Activated CD8-positive, alpha-beta T cell treated with anti-CD3 and anti-CD28 coated beads, Interleukin-2, amount 10 ng/mL, durations not matched to agents 7 days and 5 days (primary cell): ENCODE results near the gene COPS4. TPM values are rescaled to one million over a fixed set of nuclear protein-coding genes. Genes with fewer than 3 reads are reported as not detected.
"Not testable (repeated sequence)": the region's sequence is repeated elsewhere in the genome, so short reads cannot be mapped to it uniquely, and the experiment has no call there.

Source experiments
- ATAC-seq: fragments of 150-1000 bp; cut with Tn5 transposase; one replicate; pipeline ENCODE4 v1.10.0; 2021; ENCODE audit warnings: moderate library complexity
- CTCF ChIA-PET: fragments of 350-600 bp; sonication (Branson Sonifier 250); formaldehyde crosslinking; loops from one replicate; lab custom pipeline; 2021; ENCODE audit warnings: antibody characterized with exemption; lab: Charles Lee
- POLR2A ChIA-PET: fragments of 350-600 bp; sonication (Branson Sonifier 250); formaldehyde crosslinking; loops from one replicate; lab custom pipeline; 2021; ENCODE audit warnings: antibody characterized with exemption; lab: Charles Lee
- DNase-seq: peaks from one replicate; pipeline ENCODE4 v3.0.0-alpha.2; 2020
- H3K27ac Mint-ChIP-seq: one replicate; pipeline ENCODE4 v1.8.0; 2021; ENCODE audit warnings: mild to moderate bottlenecking, mixed read lengths
- H3K27me3 Mint-ChIP-seq: one replicate; pipeline ENCODE4 v1.8.0; 2021; ENCODE audit warnings: low read depth, mixed read lengths
- H3K36me3 Mint-ChIP-seq: one replicate; pipeline ENCODE4 v1.8.0; 2021; ENCODE audit warnings: low read depth, mixed read lengths
- H3K4me1 Mint-ChIP-seq: one replicate; pipeline ENCODE4 v1.8.0; 2021; ENCODE audit warnings: low read depth, mixed read lengths
- H3K4me3 Mint-ChIP-seq: one replicate; pipeline ENCODE4 v1.8.0; 2021; ENCODE audit warnings: mild to moderate bottlenecking, mixed read lengths
- H3K9me3 Mint-ChIP-seq: one replicate; pipeline ENCODE4 v1.8.0; 2022; ENCODE audit warnings: mixed read lengths; ENCODE audit not compliant: insufficient read depth
- total RNA-seq, 2 experiments: library from RNA; stranded (reverse); gene quantifications; one replicate each; pipeline ENCODE4 v1.2.3, GENCODE V29; 2021

Gene COPS4
- total RNA-seq = 10 to 100 TPM; 33.7 to 34.6 TPM

GRCh38 chr4:83034630-83035494, at the start of gene COPS4:
TSS of gene COPS4 (plus strand) at chr4:83035183. CDS start at chr4:83035225, 42 bp downstream.
- Mint-ChIP-seq H3K27ac (peak within 1 kb of the TSS; percentile 98), H3K4me3 (peak within 1 kb of the TSS; percentile 91), H3K9me3 (no peaks in the 10 kb centered on the region), H3K36me3 (peaks cover 7% of the 10 kb centered on the region), H3K4me1 (peaks cover 24% of the 10 kb centered on the region), H3K27me3 (peaks cover 5% of the 10 kb centered on the region)
- POLR2A ChIA-PET = interaction anchor here (0.5 to 3.7 kb wide), 24 partner anchors 12 to 661 kb away, joined by 3 to 63 read pairs (median 3); partner anchors contain the start of genes COQ2, HELQ, HNRNPD and LIN54
- CTCF ChIA-PET = interaction anchor here (0.5 to 1.4 kb wide), 27 partner anchors 10 to 605 kb away, joined by 3 to 34 read pairs (median 4); partner anchors contain the start of genes COQ2 and LIN54
- ATAC-seq = peak; percentile 99
- DNase-seq = peak; percentile 98

GRCh38 chr4:82987519-82987918, 47.5 kb upstream of the COPS4 start:
- H3K27me3 Mint-ChIP-seq, H3K4me3 Mint-ChIP-seq, DNase-seq, H3K27ac Mint-ChIP-seq, H3K9me3 Mint-ChIP-seq, CTCF ChIA-PET, POLR2A ChIA-PET, ATAC-seq: not testable (repeated sequence)
- peaks cover 29% of the 10 kb centered on the region for H3K36me3 Mint-ChIP-seq
- peaks cover 35% of the 10 kb centered on the region for H3K4me1 Mint-ChIP-seq

GRCh38 chr4:82988323-82988832, 46.6 kb upstream of the COPS4 start:
- no peak for ATAC-seq
- Mint-ChIP-seq H3K4me1 (peaks cover 35% of the 10 kb centered on the region), H3K4me3 (no peak overlapping the region), H3K9me3 (no peaks in the 10 kb centered on the region), H3K27me3 (no peaks in the 10 kb centered on the region), H3K27ac (no peak overlapping the region), H3K36me3 (peaks cover 25% of the 10 kb centered on the region)
- CTCF ChIA-PET = no interaction called here
- DNase-seq = no peak
- POLR2A ChIA-PET = no interaction called here

GRCh38 chr4:82989575-82990429, 45.2 kb upstream of the COPS4 start:
- DNase-seq (peak; percentile 60), ATAC-seq (peak; percentile 89)
- ChIA-PET CTCF (interaction anchor here (1.0 to 1.3 kb wide), 4 partner anchors 9 to 19 kb away, joined by 3 to 4 read pairs (median 4); no protein-coding TSS in a partner anchor), POLR2A (interaction anchor here (1.0 to 1.6 kb wide), 3 partner anchors 9 to 45 kb away, joined by 3 to 14 read pairs (median 4); partner anchors contain the start of genes COPS4 and LIN54)
- Mint-ChIP-seq H3K27me3 (no peaks in the 10 kb centered on the region), H3K4me3 (peak overlapping the region; percentile 36), H3K9me3 (no peaks in the 10 kb centered on the region), H3K36me3 (peaks cover 14% of the 10 kb centered on the region), H3K27ac (peak overlapping the region; percentile 74), H3K4me1 (peaks cover 29% of the 10 kb centered on the region)

GRCh38 chr4:82994834-82995233, 40.1 kb upstream of the COPS4 start:
- Mint-ChIP-seq H3K4me1 (peaks cover 20% of the 10 kb centered on the region), H3K27ac (no peak overlapping the region), H3K36me3 (peaks cover 9% of the 10 kb centered on the region), H3K4me3 (no peak overlapping the region), H3K9me3 (no peaks in the 10 kb centered on the region), H3K27me3 (no peaks in the 10 kb centered on the region)
- ATAC-seq (no peak), DNase-seq (no peak)
- POLR2A ChIA-PET = no interaction called here
- CTCF ChIA-PET = no interaction called here

- H3K27ac Mint-ChIP-seq = no peak overlapping the region
- H3K4me3 Mint-ChIP-seq = no peak overlapping the region
- no peak for DNase-seq
- CTCF ChIA-PET = no interaction called here
- peaks cover 18% of the 10 kb centered on the region for H3K36me3 Mint-ChIP-seq
- H3K4me1 Mint-ChIP-seq = peaks cover 10% of the 10 kb centered on the region
- H3K27me3 Mint-ChIP-seq = no peaks in the 10 kb centered on the region
- POLR2A ChIA-PET = interaction anchor here (1.2 kb wide), 1 partner anchor 9 kb away, joined by 3 read pairs; no protein-coding TSS in a partner anchor
- ATAC-seq = no peak
- no peaks in the 10 kb centered on the region for H3K9me3 Mint-ChIP-seq
Observed at GRCh38 chr4:82998898-82999297, 36.1 kb upstream of the COPS4 start.

- Mint-ChIP-seq H3K9me3 (no peaks in the 10 kb centered on the region), H3K4me3 (no peak overlapping the region), H3K27me3 (no peaks in the 10 kb centered on the region), H3K27ac (no peak overlapping the region), H3K36me3 (peaks cover 21% of the 10 kb centered on the region), H3K4me1 (peaks cover 16% of the 10 kb centered on the region)
- CTCF ChIA-PET = interaction anchor here (0.8 kb wide), 1 partner anchor 102 kb away, joined by 3 read pairs; no protein-coding TSS in a partner anchor
- ATAC-seq (no peak), DNase-seq (no peak)
- POLR2A ChIA-PET = no interaction called here
Observed at GRCh38 chr4:83002329-83002728, 32.7 kb upstream of the COPS4 start.

GRCh38 chr4:83003044-83003791, 31.8 kb upstream of the COPS4 start:
- ATAC-seq, H3K27me3 Mint-ChIP-seq, H3K4me3 Mint-ChIP-seq, POLR2A ChIA-PET, H3K27ac Mint-ChIP-seq, H3K9me3 Mint-ChIP-seq, DNase-seq: not testable (repeated sequence)
- peaks cover 25% of the 10 kb centered on the region for H3K4me1 Mint-ChIP-seq
- CTCF ChIA-PET = interaction anchor here (0.9 to 1.6 kb wide), 2 partner anchors 13 to 150 kb away, joined by 3 to 4 read pairs; no protein-coding TSS in a partner anchor
- H3K36me3 Mint-ChIP-seq = peaks cover 25% of the 10 kb centered on the region

- peaks cover 33% of the 10 kb centered on the region for H3K36me3 Mint-ChIP-seq
- peaks cover 40% of the 10 kb centered on the region for H3K4me1 Mint-ChIP-seq
- H3K27me3 Mint-ChIP-seq = no peaks in the 10 kb centered on the region
- ChIA-PET POLR2A (interaction anchor here (1.1 to 1.7 kb wide), 2 partner anchors 26 to 109 kb away, joined by 4 read pairs; partner anchors contain the start of genes COPS4 and THAP9), CTCF (interaction anchor here (0.8 to 1.4 kb wide), 4 partner anchors 19 to 275 kb away, joined by 3 to 4 read pairs (median 3); partner anchors contain the start of genes COPS4 and COQ2)
- ATAC-seq (no peak), DNase-seq (no peak)
- peak overlapping the region; percentile 92 for H3K27ac Mint-ChIP-seq
- H3K9me3 Mint-ChIP-seq = no peaks in the 10 kb centered on the region
- H3K4me3 Mint-ChIP-seq = peak overlapping the region; percentile 91
Observed at GRCh38 chr4:83009529-83009928, 25.5 kb upstream of the COPS4 start.

- H3K9me3 Mint-ChIP-seq = no peaks in the 10 kb centered on the region
Observed at GRCh38 chr4:83010111-83010521, 24.9 kb upstream of the COPS4 start.

More at GRCh38 chr4:83010111-83010521, 24.9 kb upstream of the COPS4 start:
- ATAC-seq (no peak), DNase-seq (peak; percentile 40)
- ChIA-PET POLR2A (interaction anchor here (1.2 to 4.0 kb wide), 4 partner anchors 24 to 331 kb away, joined by 3 to 63 read pairs (median 4); partner anchors contain the start of genes COPS4 and THAP9), CTCF (interaction anchor here (1.4 to 3.5 kb wide), 3 partner anchors 105 to 274 kb away, joined by 3 to 20 read pairs (median 7); partner anchors contain the start of genes COQ2 and THAP9)
- H3K36me3 Mint-ChIP-seq = peaks cover 33% of the 10 kb centered on the region
- peak overlapping the region; percentile 92 for H3K27ac Mint-ChIP-seq
- peaks cover 42% of the 10 kb centered on the region for H3K4me1 Mint-ChIP-seq
- H3K27me3 Mint-ChIP-seq = no peaks in the 10 kb centered on the region
- H3K4me3 Mint-ChIP-seq = peak overlapping the region; percentile 91
